Measurements from ENCODE around the gene BANK1. TPM values are rescaled to one million over a fixed set of nuclear protein-coding genes. Genes with fewer than 3 reads are reported as not detected.

Gene BANK1
- total RNA-seq, 2 donors from 2014 or later, result 0.53 to 0.57 TPM

DNA sequence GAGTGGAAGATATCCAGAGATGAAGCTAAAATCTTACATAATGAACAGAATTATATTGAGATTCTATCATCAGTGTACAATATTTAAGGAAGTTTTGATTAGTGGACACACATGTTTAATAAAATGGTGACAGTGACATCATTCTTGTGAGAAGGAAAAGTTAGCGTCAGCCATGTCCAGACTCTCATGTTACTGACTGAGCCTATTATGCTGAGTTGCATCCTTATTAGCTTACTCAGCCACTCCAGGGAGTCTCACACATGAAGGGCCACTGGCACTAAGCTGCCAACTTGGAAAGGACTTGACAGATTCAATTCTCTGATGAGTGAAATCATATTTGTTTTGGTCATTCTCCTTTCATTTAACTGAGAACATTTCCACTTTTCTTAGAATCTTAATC, 170.6 kb downstream of the BANK1 start:
- Histone ChIP-seq H3K27ac (ENCODE audit: low read depth, low read length) (no peak overlapping the region), H3K36me3 (ENCODE audit: control insufficient read depth, insufficient read depth, low read length) (no peaks in the 10 kb centered on the region), H3K9ac (ENCODE audit: extremely low read depth, low read length, poor library complexity, severe bottlenecking) (no peak overlapping the region), H3K4me1 (ENCODE audit: control insufficient read depth, insufficient read depth, low read length) (no peaks in the 10 kb centered on the region), H3K27me3 (ENCODE audit: control insufficient read depth, insufficient read depth, low read length, poor library complexity, severe bottlenecking) (no peaks in the 10 kb centered on the region), H3K9me3 (ENCODE audit: control insufficient read depth, low read length) (no peaks in the 10 kb centered on the region), H3K4me3 (ENCODE audit: low read length) (no peak overlapping the region)
- no peaks in the 10 kb centered on the region for H3K4me1 Mint-ChIP-seq
- H3K4me3 Mint-ChIP-seq, result no peak overlapping the region
- H3K27ac Mint-ChIP-seq, result no peak overlapping the region
- TF ChIP-seq CTCF (conservative IDR thresholded peaks at IDR 0.05), result no peak
- H3K9me3 Mint-ChIP-seq, result no peaks in the 10 kb centered on the region
- 80 to 88% methylated on average over 1 of the region's 1 CpG for WGBS, 2 experiments (ENCODE audit: insufficient coverage in 1 of 2, insufficient read length in 1 of 2)
- no peaks in the 10 kb centered on the region for H3K36me3 Mint-ChIP-seq (ENCODE audit: low read depth)
- DNase-seq, result no peak
- H3K27me3 Mint-ChIP-seq (ENCODE audit: insufficient read depth), result no peaks in the 10 kb centered on the region

- Histone ChIP-seq H3K9me3 (ENCODE audit: control insufficient read depth, low read length) (no peaks in the 10 kb centered on the region), H3K9ac (ENCODE audit: extremely low read depth, low read length, poor library complexity, severe bottlenecking) (no peak overlapping the region), H3K36me3 (ENCODE audit: control insufficient read depth, insufficient read depth, low read length) (no peaks in the 10 kb centered on the region), H3K4me3 (ENCODE audit: low read length) (no peak overlapping the region), H3K27me3 (ENCODE audit: control insufficient read depth, insufficient read depth, low read length, poor library complexity, severe bottlenecking) (no peaks in the 10 kb centered on the region), H3K27ac (ENCODE audit: low read depth, low read length) (no peak overlapping the region), H3K4me1 (ENCODE audit: control insufficient read depth, insufficient read depth, low read length) (peaks cover 9% of the 10 kb centered on the region)
- H3K27me3 Mint-ChIP-seq (ENCODE audit: insufficient read depth), result no peaks in the 10 kb centered on the region
- no peak for TF ChIP-seq CTCF (conservative IDR thresholded peaks at IDR 0.05)
- DNase-seq, result no peak
- no peak overlapping the region for H3K4me3 Mint-ChIP-seq
- H3K9me3 Mint-ChIP-seq, result no peaks in the 10 kb centered on the region
- peaks cover 13% of the 10 kb centered on the region for H3K4me1 Mint-ChIP-seq
- H3K36me3 Mint-ChIP-seq (ENCODE audit: low read depth), result no peaks in the 10 kb centered on the region
- WGBS, 2 experiments (ENCODE audit: insufficient coverage in 1 of 2, insufficient read length in 1 of 2), result 97% methylated on average over 2 of the region's 2 CpGs; no CpG with 5 or more reads in 1 of the 2 experiments
- H3K27ac Mint-ChIP-seq, result no peak overlapping the region
These were observed 177.3 kb downstream of the BANK1 start for GRCh38 chr4:101967697-101968346.

- no peak for TF ChIP-seq CTCF (conservative IDR thresholded peaks at IDR 0.05)
- Mint-ChIP-seq H3K4me1 (peaks cover 13% of the 10 kb centered on the region), H3K27ac (no peak overlapping the region), H3K27me3 (ENCODE audit: insufficient read depth) (no peaks in the 10 kb centered on the region), H3K9me3 (no peaks in the 10 kb centered on the region), H3K4me3 (no peak overlapping the region), H3K36me3 (ENCODE audit: low read depth) (no peaks in the 10 kb centered on the region)
- H3K9me3 ChIP-seq (ENCODE audit: control insufficient read depth, low read length), result no peaks in the 10 kb centered on the region
- no peak overlapping the region for H3K27ac ChIP-seq (ENCODE audit: low read depth, low read length)
- no peaks in the 10 kb centered on the region for H3K27me3 ChIP-seq (ENCODE audit: control insufficient read depth, insufficient read depth, low read length, poor library complexity, severe bottlenecking)
- DNase-seq, result no peak
- H3K4me1 ChIP-seq (ENCODE audit: control insufficient read depth, insufficient read depth, low read length), result peaks cover 9% of the 10 kb centered on the region
- H3K9ac ChIP-seq (ENCODE audit: extremely low read depth, low read length, poor library complexity, severe bottlenecking), result no peak overlapping the region
- H3K36me3 ChIP-seq (ENCODE audit: control insufficient read depth, insufficient read depth, low read length), result no peaks in the 10 kb centered on the region
- WGBS, 2 experiments (ENCODE audit: insufficient coverage in 1 of 2, insufficient read length in 1 of 2), result 93 to 100% methylated on average over 2 of the region's 2 CpGs
- no peak overlapping the region for H3K4me3 ChIP-seq (ENCODE audit: low read length)
These were observed 177.8 kb downstream of the BANK1 start for GRCh38 chr4:101968364-101968763.

Measured in endodermal cell (in vitro differentiated cells).